Ovary (tissue), 9 donors: ENCODE data around the gene RYR2. TPM values are rescaled to one million over a fixed set of nuclear protein-coding genes. Genes with fewer than 3 reads are reported as not detected.

Experiments used
- DNase-seq, 5 donors: peaks; one replicate each; pipeline ENCODE4 v3.0.0-alpha.2; 2019 to 2020
- H3K27ac ChIP-seq, 2 donors: fragments of 200-600 bp; one replicate each; pipeline versions ENCODE4 v1.5.1 to v1.8.0; 2019 to 2022
- H3K27me3 ChIP-seq: fragments of 200-600 bp; one replicate; pipeline ENCODE4 v1.8.0; 2022
- H3K36me3 ChIP-seq: fragments of 200-600 bp; sonication (generic); one replicate; pipeline ENCODE4 v1.5.1; 2019
- H3K4me1 ChIP-seq: one replicate; pipeline ENCODE4 v1.8.1; 2013; ENCODE audit warnings: mild to moderate bottlenecking, moderate library complexity; ENCODE audit not compliant: insufficient read depth
- H3K4me3 ChIP-seq: fragments of 200-600 bp; sonication (generic); one replicate; pipeline ENCODE4 v1.5.1; 2017
- H3K9me3 ChIP-seq, 2 donors: fragments of 200-600 bp in 1 of 2; sonication (generic) in 1 of 2; one replicate each; pipeline versions ENCODE4 v1.5.1 to v1.8.1; 2013 to 2019; ENCODE audit warnings: mild to moderate bottlenecking in 1 of 2, moderate library complexity in 1 of 2
- CTCF ChIP-seq, 3 donors: fragments of 450-650 bp in 2 of 3; fragments of 200-600 bp in 1 of 3; IDR thresholded peaks; one replicate each; pipeline versions ENCODE4 v1.5.1 to v1.8.0; 2016 to 2022; ENCODE audit warnings: antibody characterized with exemption in 3 of 3, mild to moderate bottlenecking in 1 of 3
- EP300 ChIP-seq: sonication (generic); formaldehyde crosslinking; IDR thresholded peaks from one replicate; pipeline ENCODE4 v1.6.1; 2017; ENCODE audit warnings: antibody characterized with exemption
- POLR2A ChIP-seq: fragments of 450-650 bp; IDR thresholded peaks from one replicate; pipeline ENCODE4 v1.6.1; 2017; ENCODE audit warnings: antibody characterized with exemption, mild to moderate bottlenecking, moderate library complexity
- WGBS, 3 donors: extraction: QIAGEN DNeasy Blood & Tissue Kit in 1 of 3; methylation state at CpG; one replicate each; pipeline versions ENCODE4 v1.1.5 to v1.1.7; 2013 to 2017; 5-methylcytosine and 5-hydroxymethylcytosine counted together
- intact Hi-C, 4 donors: fragments of 100-400 bp; cut with DNase I; formaldehyde crosslinking; loops; one replicate each; pipeline versions ENCODE4 v1.11.0 to v1.15.1; 2022 to 2023
- polyA plus RNA-seq, 2 donors: library from polyadenylated mRNA; stranded (reverse); fragments of 200-250 nt in 1 of 2; fragments of 350-450 nt in 1 of 2; fragmentation: Illumina TruSeq in 1 of 2; extraction: RNeasy Lipid Tissue Mini Kit (QIAGEN cat#74804) in 1 of 2; gene quantifications; one replicate each; pipeline ENCODE4 v1.2.3, GENCODE V29; 2013 to 2014
- total RNA-seq, 7 donors: library from RNA; depleted of rRNA in 2 of 7; stranded (reverse); fragments of >200 nt in 2 of 7; fragmentation: NEBNext Ultra II Directional in 3 of 7; extraction: Animal tissue kit (Norgen Biotek cat#: 25700) in 3 of 7; gene quantifications; one replicate each; pipeline versions ENCODE4 v1.1.0 to v1.2.4, GENCODE V29; 2016 to 2023
- donor health status: DM: no; HTN: no; CAD: no; lungs with moderate emphysema.
- donor health status: DM: no; HTN: no; CAD: no.
- donor health status: Bipolar disorder and iron deficiency.
- donor health status: DM: yes; HTN: yes; CAD: no.
- donor health status: DM: no; HTN: no; CAD: no.
- donor health status: DM: yes; HTN: yes; CAD: no.

RYR2 gene
- total and polyA plus RNA-seq, 9 donors, result 3.0 to 13.8 (median 5.4) TPM

GRCh38 chr1:237040823-237041222 is 1.2 kb upstream of the RYR2 start:
- Histone ChIP-seq H3K36me3 (no peaks in the 10 kb centered on the region), H3K9me3 (no peaks in the 10 kb centered on the region), H3K4me1 (no peaks in the 10 kb centered on the region), H3K27me3 (no peaks in the 10 kb centered on the region), H3K27ac (no peak overlapping the region), H3K4me3 (no peak overlapping the region)
- intact Hi-C loops, result loop anchor here in 3 of 4 donors (5.0 to 10.0 kb wide), 3 partner anchors 344 to 1256 kb away; no protein-coding TSS in a partner anchor
- TF ChIP-seq POLR2A (no peak), CTCF (IDR thresholded peaks at IDR 0.05) (no peak), EP300 (no peak)
- DNase-seq, result no peak
- 79 to 83% (median 81%) methylated on average over 10 of the region's 10 CpGs for WGBS, 3 donors

DNA sequence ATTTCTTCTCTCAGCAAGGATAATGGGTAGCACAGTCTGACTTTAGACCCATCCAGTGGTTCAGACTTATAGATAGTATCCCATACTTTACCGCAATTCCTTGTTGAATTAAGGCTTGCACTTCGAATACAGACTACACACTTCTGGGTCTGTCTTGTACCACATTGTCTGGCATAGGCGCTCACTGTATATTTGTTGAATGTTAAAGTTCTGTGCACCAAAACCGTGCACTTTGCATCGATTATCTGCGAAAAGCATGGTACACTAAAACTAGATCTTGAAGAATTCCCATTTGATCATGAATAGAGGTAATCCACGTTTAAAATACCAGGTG is 556 bp upstream of the RYR2 start:
- TF ChIP-seq EP300 (no peak), POLR2A (no peak), CTCF (IDR thresholded peaks at IDR 0.05) (no peak)
- Histone ChIP-seq H3K4me3 (no peak overlapping the region), H3K27ac (no peak overlapping the region), H3K4me1 (no peaks in the 10 kb centered on the region), H3K9me3 (no peaks in the 10 kb centered on the region), H3K36me3 (no peaks in the 10 kb centered on the region), H3K27me3 (no peaks in the 10 kb centered on the region)
- intact Hi-C loops, result loop anchor here in 3 of 4 donors (5.0 to 10.0 kb wide), 3 partner anchors 343 to 1257 kb away; no protein-coding TSS in a partner anchor
- no peak for DNase-seq
- WGBS, 3 donors, result 16 to 22% (median 19%) methylated on average over 7 of the region's 7 CpGs

DNA sequence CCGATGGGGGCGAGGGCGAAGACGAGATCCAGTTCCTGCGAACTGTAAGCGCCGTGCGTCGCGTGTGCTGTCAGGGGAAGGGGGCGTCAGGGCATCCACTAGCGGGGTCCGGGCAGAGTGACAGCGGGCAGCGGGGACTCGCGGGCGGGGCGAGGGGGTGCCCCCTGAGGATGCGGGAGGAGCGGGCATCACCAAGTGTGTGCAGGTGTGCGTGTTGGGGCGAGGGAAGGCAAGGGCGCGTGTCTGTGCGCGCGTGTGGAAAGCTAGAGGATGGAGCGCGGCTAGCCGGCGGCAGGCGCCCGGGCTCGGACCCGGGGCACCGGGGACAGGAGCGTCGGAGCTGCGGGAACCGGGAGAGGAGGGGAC is 525 bp downstream of the RYR2 start:
- no peaks in the 10 kb centered on the region for H3K27me3 ChIP-seq
- peak overlapping the region; percentile 48 for H3K4me3 ChIP-seq
- H3K27ac ChIP-seq, result no peak overlapping the region
- intact Hi-C loops, result loop anchor here in 3 of 4 donors (5.0 to 10.0 kb wide), 3 partner anchors 342 to 1258 kb away; no protein-coding TSS in a partner anchor
- H3K4me1 ChIP-seq, result no peaks in the 10 kb centered on the region
- no peaks in the 10 kb centered on the region for H3K36me3 ChIP-seq
- H3K9me3 ChIP-seq, result no peaks in the 10 kb centered on the region
- peak; percentile 11 to 46 (median 37) for DNase-seq
- 0% methylated on average over 32 to 41 of the region's 41 CpGs for WGBS, 3 donors
- TF ChIP-seq POLR2A, result no peak
- TF ChIP-seq EP300, result no peak
- TF ChIP-seq CTCF (IDR thresholded peaks at IDR 0.05), result no peak

DNA sequence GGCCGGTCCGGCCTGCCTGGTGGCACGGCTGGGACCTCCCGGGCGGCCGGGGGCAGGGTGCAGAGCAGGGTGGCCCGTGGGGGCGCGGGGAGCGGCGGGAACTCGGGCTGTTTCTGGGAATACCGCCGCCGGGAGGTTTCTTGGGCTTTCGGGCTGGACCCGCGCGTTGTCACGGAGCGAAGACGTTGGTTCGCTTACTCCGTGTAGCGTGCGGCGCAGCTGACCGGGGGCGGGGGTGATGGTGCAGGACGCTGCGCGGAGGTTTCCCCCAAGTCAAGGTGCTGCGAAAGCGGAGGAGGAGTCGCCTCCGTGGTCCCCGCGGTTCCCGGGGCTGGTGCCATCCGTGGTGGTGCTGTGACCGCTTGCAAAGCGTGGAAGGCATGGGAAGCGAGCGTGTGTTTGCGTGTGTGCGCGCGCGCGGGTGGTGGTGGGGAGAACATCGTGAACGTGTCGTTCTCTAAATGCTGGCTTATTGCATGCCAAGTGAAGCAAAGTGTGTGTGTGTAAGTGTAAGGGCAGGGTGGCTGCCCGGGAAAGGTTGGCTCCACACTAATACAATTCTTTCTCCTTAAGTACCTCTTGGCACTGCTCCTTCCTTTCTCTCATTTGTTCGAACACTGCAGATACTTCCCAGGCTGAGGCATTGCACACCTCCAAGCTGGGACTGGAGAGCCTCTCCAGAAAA is 1.1 kb downstream of the RYR2 start:
- TF ChIP-seq CTCF (IDR thresholded peaks at IDR 0.05) (no peak), POLR2A (no peak), EP300 (no peak)
- H3K27me3 ChIP-seq, result no peaks in the 10 kb centered on the region
- H3K4me1 ChIP-seq, result no peaks in the 10 kb centered on the region
- DNase-seq, result peak; percentile 11 to 42 (median 36)
- 0 to 1% (median 1%) methylated on average over 40 to 55 of the region's 55 CpGs for WGBS, 3 donors
- no peaks in the 10 kb centered on the region for H3K9me3 ChIP-seq
- peak overlapping the region; percentile 48 for H3K4me3 ChIP-seq
- intact Hi-C loops, result loop anchor here in 3 of 4 donors (5.0 to 10.0 kb wide), 3 partner anchors 342 to 1258 kb away; no protein-coding TSS in a partner anchor
- no peaks in the 10 kb centered on the region for H3K36me3 ChIP-seq
- no peak overlapping the region for H3K27ac ChIP-seq
